C4-2B (cell line): ENCODE results near the gene HAO2.
A peak's percentile ranks its signal among the peaks of the same experiment; 100 is the strongest.
"Not testable (repeated sequence)": the region's sequence is repeated elsewhere in the genome, so short reads cannot be mapped to it uniquely, and the experiment has no call there.

Source experiments
- H3K27ac ChIP-seq: fragments of 450-650 bp; 2 replicates; pipeline ENCODE4 v1.5.1; 2017
- ZFX ChIP-seq: fragments of 450-650 bp; IDR thresholded peaks from 2 replicates; pipeline ENCODE4 v1.6.1; 2017
- TF ChIP-seq, protein P1 (sequence below): fragments of 450-650 bp; conservative IDR thresholded peaks from 2 replicates; pipeline ENCODE4 v1.5.1; 2017; ENCODE audit warnings: mild to moderate bottlenecking

The HAO2 gene

DNA sequence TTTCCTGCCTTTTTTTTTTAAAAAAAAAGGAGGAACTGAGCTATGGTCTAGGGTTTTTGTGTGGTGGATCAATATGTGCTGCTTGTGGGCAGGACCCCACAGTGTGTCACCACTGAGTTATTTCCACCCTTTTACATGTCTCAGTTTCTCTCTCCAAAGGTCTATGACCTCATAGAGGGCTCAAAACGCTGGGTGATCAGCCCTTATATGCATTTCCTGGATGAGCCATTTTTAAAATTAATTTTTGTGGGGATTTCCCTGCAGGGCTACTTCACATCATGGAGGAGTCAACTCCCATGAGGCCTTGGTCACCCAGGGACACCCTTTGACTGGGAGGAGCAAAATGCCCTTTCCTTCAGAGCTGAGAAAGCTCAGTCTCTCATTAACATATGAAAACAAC is 20.7 kb upstream of the HAO2 start:
- TF ChIP-seq, protein P1, sequence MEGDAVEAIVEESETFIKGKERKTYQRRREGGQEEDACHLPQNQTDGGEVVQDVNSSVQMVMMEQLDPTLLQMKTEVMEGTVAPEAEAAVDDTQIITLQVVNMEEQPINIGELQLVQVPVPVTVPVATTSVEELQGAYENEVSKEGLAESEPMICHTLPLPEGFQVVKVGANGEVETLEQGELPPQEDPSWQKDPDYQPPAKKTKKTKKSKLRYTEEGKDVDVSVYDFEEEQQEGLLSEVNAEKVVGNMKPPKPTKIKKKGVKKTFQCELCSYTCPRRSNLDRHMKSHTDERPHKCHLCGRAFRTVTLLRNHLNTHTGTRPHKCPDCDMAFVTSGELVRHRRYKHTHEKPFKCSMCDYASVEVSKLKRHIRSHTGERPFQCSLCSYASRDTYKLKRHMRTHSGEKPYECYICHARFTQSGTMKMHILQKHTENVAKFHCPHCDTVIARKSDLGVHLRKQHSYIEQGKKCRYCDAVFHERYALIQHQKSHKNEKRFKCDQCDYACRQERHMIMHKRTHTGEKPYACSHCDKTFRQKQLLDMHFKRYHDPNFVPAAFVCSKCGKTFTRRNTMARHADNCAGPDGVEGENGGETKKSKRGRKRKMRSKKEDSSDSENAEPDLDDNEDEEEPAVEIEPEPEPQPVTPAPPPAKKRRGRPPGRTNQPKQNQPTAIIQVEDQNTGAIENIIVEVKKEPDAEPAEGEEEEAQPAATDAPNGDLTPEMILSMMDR, result no peak
- no peak for TF ChIP-seq ZFX
- peak overlapping the region; percentile 60; the same call in 1 of the 2 replicates for H3K27ac ChIP-seq

DNA sequence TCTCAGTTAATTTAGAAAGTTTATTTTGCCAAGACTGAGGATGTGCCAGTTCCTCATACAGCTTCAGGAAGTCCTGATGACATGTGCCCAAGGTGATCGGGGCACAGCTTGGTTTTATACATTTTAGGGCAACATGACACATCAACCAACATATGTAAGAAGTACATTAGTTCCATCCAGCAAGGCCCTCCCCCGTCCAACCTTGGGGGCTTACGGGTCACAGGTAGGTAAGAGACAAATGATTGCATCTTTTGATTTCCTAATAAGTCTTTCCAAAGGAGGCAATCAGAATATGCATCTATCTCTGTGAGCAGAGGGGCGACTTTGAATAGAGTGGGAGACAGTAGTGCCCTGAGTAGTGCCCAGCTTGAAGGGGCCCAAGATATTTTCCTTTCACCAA is 19.6 kb upstream of the HAO2 start:
- no peak overlapping the region; the same call in 1 of the 2 replicates for H3K27ac ChIP-seq
- TF ChIP-seq, protein P1, result no peak
- no peak for TF ChIP-seq ZFX

DNA sequence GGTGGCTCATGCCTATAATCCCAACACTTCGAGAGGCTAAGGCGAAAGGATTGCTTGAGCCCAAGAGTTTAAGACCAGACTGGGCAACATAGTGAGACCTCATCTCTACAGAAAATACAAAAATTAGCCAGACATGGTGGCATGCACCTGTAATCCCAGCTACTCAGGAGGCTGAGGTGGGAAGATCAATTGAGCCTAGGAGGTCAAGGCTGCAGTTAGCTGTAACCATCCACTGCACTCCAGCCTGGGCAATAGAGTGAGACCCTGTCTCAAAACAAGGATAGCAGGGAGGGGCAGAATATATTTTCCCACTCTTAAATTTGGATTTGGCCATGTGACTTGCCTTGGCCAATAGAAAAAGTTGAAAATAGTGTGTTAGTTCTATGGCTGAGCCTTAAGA is 17.7 kb upstream of the HAO2 start:
- H3K27ac ChIP-seq, result not testable (repeated sequence)

DNA sequence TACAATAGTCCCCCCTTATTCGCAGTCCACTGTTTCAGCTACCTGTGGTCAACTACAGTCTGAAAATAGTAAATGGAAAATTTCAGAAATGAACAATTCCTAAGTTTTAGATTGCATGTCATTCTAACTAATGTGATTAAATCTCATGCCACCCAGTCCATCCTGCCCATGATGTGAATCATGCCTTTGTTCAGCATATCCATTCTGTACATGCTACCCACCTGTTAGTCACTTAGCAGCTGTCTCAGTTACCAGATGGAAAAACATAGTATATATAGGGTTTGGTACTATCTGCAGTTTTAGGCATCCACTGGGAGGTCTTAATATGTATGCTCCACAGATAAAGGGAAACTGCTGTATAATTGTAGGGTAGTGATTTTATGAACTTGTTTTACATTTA is 16.6 kb upstream of the HAO2 start:
- no peak overlapping the region for H3K27ac ChIP-seq
- no peak for TF ChIP-seq ZFX
- TF ChIP-seq, protein P1, result no peak

DNA sequence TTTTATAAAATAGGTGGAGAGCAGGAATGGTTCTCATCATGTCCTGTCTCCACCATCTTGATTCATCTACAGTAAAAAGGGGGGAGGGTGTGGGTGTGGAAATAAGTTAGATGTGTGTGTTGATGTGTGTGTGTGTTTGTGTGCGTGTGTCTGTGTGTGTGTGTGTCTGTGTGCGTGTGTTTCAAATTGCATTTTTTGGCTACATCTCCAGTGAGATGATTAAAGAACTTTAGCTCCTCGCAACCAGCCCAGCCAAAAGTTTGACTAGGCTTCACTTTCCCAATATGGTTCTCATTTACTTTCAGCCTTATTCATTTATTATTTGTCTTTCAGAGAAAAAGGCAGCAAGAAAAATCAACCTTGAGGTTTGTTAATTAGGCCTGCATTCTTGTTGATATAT is 14.7 kb upstream of the HAO2 start:
- H3K27ac ChIP-seq, result no peak overlapping the region
- no peak for TF ChIP-seq ZFX
- TF ChIP-seq, protein P1, result no peak

DNA sequence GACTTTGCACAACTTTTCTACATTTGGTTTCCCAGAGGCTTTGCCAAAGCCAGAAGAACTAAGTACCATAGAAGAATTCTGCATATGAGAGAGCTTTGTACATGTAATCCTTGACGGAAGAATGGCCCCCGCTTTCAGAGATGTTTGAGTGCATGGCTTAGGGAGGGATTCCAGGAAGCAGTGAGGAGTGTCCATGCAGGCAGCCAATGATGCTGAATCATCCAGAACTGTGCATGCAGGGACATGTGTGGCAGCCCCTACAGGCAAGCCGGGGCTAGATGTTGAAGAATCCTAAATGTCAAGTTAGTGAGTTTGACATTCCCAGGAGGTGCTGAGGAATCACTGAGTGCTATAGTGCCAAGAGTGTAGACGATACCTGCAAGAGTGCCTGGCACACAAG is 9.9 kb upstream of the HAO2 start:
- H3K27ac ChIP-seq, result no peak overlapping the region
- TF ChIP-seq ZFX, result no peak
- TF ChIP-seq, protein P1, result no peak

DNA sequence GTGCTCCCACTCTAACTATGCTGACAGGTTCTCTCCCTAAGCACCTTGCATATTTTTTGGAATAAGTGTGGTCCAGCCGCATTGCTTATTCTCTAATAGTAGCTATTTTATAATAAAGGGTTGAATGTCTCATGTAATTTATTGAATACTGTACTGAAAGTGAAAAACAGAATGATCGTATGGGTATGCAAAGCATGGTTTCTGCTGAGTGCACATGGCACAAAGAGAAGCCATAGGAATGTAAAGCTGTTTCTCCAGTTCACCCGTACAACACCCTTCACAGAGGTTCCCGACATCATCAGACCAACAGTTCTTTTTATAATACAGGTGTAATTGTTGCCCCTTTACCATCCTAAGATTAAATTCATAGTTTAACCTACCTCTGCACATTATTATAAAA is 8.9 kb upstream of the HAO2 start:
- H3K27ac ChIP-seq, result no peak overlapping the region
- TF ChIP-seq, protein P1, result no peak
- no peak for TF ChIP-seq ZFX

DNA sequence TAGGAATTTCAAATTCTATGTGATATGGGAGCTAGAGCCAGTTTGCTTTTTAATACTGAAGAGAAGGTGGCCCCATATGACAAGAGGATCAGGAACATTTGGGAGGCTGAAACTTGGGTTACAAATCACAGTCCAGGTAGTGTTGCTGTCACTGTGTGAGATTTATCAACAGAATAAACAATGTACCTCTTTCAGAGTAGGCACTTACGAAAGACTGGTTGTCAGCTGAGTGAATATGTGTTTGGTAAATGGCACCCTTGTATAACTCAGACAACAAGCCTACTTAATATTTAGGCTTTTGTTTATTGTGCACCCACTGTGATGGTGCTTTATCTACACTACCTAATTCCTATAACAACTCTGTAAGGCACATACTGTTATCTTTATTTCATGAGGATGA is 7.4 kb upstream of the HAO2 start:
- H3K27ac ChIP-seq, result no peak overlapping the region
- TF ChIP-seq, protein P1, result no peak
- TF ChIP-seq ZFX, result no peak
